Endothelial cell (in vitro differentiated cells): ENCODE measurements around the gene ZEB2. TPM values are rescaled to one million over a fixed set of nuclear protein-coding genes. Genes with fewer than 3 reads are reported as not detected.

Experiments used
- DNase-seq: peaks from one replicate; pipeline ENCODE4 v3.0.0; 2021; ENCODE audit warnings: low spot score
- H3K27ac Mint-ChIP-seq: one replicate; pipeline ENCODE4 v1.8.0; 2021; ENCODE audit warnings: mixed read lengths, inconsistent platforms; ENCODE audit not compliant: unreplicated experiment
- H3K27me3 Mint-ChIP-seq: one replicate; pipeline ENCODE4 v1.8.0; 2021; ENCODE audit warnings: mild to moderate bottlenecking, moderate library complexity, mixed read lengths, inconsistent platforms; ENCODE audit not compliant: unreplicated experiment
- H3K36me3 Mint-ChIP-seq: one replicate; pipeline ENCODE4 v1.8.0; 2021; ENCODE audit warnings: mild to moderate bottlenecking, low read depth, mixed read lengths, inconsistent platforms; ENCODE audit not compliant: unreplicated experiment
- H3K4me1 Mint-ChIP-seq: one replicate; pipeline ENCODE4 v1.8.0; 2021; ENCODE audit warnings: mild to moderate bottlenecking, mixed read lengths, inconsistent platforms; ENCODE audit not compliant: unreplicated experiment
- H3K4me3 Mint-ChIP-seq: one replicate; pipeline ENCODE4 v1.8.0; 2021; ENCODE audit warnings: mild to moderate bottlenecking, mixed read lengths, inconsistent platforms; ENCODE audit not compliant: unreplicated experiment
- H3K9me3 Mint-ChIP-seq: one replicate; pipeline ENCODE4 v1.8.0; 2021; ENCODE audit warnings: mixed read lengths, inconsistent platforms; ENCODE audit not compliant: unreplicated experiment
- CTCF ChIP-seq: fragments of 200-600 bp; sonication (generic); IDR thresholded peaks from one replicate; pipeline ENCODE4 v1.5.0; 2021; ENCODE audit warnings: antibody characterized with exemption; ENCODE audit not compliant: unreplicated experiment
- total RNA-seq: library from RNA; stranded (reverse); fragmentation: NEBNext Ultra II Directional; extraction: Animal tissue kit (Norgen Biotek cat#: 25700); gene quantifications from one replicate; pipeline ENCODE4 v1.2.1, GENCODE V29; 2021; ENCODE audit not compliant: unreplicated experiment

ZEB2 gene
- total RNA-seq, 1 donor from 2014 or later, result 109 TPM

GRCh38 chr2:144521686-144522085 is 1.8 kb upstream of the ZEB2 start:
- peaks cover 4% of the 10 kb centered on the region for H3K36me3 Mint-ChIP-seq
- no peak overlapping the region for H3K27ac Mint-ChIP-seq
- peaks cover 27% of the 10 kb centered on the region for H3K4me1 Mint-ChIP-seq
- no peak for DNase-seq
- H3K9me3 Mint-ChIP-seq, result no peaks in the 10 kb centered on the region
- peaks cover 13% of the 10 kb centered on the region for H3K27me3 Mint-ChIP-seq
- no peak overlapping the region for H3K4me3 Mint-ChIP-seq
- no peak for TF ChIP-seq CTCF

- Mint-ChIP-seq H3K4me1 (peaks cover 27% of the 10 kb centered on the region), H3K27me3 (peaks cover 15% of the 10 kb centered on the region), H3K9me3 (no peaks in the 10 kb centered on the region), H3K36me3 (peaks cover 8% of the 10 kb centered on the region), H3K4me3 (peak overlapping the region; percentile 81), H3K27ac (no peak overlapping the region)
- no peak for TF ChIP-seq CTCF
- no peak for DNase-seq
Observed at GRCh38 chr2:144520756-144521487, 1.0 kb upstream of the ZEB2 start.

- Mint-ChIP-seq H3K9me3 (no peaks in the 10 kb centered on the region), H3K27me3 (peaks cover 16% of the 10 kb centered on the region), H3K4me1 (peaks cover 31% of the 10 kb centered on the region), H3K36me3 (peaks cover 18% of the 10 kb centered on the region), H3K4me3 (no peak overlapping the region), H3K27ac (no peak overlapping the region)
- DNase-seq, result no peak
- no peak for TF ChIP-seq CTCF
Observed at GRCh38 chr2:144519597-144519933, 354 bp downstream of the ZEB2 start.

- Mint-ChIP-seq H3K27ac (no peak overlapping the region), H3K4me3 (no peak overlapping the region), H3K4me1 (peaks cover 37% of the 10 kb centered on the region), H3K9me3 (no peaks in the 10 kb centered on the region), H3K27me3 (peaks cover 15% of the 10 kb centered on the region), H3K36me3 (peaks cover 24% of the 10 kb centered on the region)
- DNase-seq, result no peak
- no peak for TF ChIP-seq CTCF
Observed at GRCh38 chr2:144518748-144519596, 947 bp downstream of the ZEB2 start.
